B cell (primary cell): ENCODE results near the gene TRABD2B.

ENCODE experiments used
- EZH2 ChIP-seq: IDR thresholded peaks from 2 replicates; pipeline ENCODE4 v1.6.1; 2012; ENCODE audit warnings: borderline replicate concordance, low read depth, mild to moderate bottlenecking, moderate library complexity, low read length; ENCODE audit not compliant: insufficient read depth, poor library complexity, severe bottlenecking
- TF ChIP-seq, protein P1 (sequence below): fragments of 200-600 bp; IDR thresholded peaks from one replicate; pipeline ENCODE4 v1.8.0; 2022; ENCODE audit warnings: antibody characterized with exemption, mild to moderate bottlenecking

DNA sequence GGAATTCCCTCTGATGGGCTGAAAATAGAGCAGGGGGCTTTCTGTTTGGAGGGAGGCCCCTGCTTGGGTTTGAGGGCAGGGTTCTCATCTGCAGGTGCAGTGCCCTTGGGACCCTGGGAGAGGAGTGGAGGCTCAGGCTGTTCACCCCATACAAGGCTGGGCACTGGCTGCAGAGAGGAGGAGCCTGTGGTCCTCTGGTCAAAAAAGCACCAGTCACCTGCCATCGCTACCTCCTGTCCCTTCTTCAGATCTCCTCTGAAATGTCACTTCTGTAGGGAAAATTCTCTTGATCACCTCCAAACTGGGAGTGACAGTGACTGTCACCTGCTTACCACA, 108.9 kb downstream of the TRABD2B start:
- TF ChIP-seq, protein P1, sequence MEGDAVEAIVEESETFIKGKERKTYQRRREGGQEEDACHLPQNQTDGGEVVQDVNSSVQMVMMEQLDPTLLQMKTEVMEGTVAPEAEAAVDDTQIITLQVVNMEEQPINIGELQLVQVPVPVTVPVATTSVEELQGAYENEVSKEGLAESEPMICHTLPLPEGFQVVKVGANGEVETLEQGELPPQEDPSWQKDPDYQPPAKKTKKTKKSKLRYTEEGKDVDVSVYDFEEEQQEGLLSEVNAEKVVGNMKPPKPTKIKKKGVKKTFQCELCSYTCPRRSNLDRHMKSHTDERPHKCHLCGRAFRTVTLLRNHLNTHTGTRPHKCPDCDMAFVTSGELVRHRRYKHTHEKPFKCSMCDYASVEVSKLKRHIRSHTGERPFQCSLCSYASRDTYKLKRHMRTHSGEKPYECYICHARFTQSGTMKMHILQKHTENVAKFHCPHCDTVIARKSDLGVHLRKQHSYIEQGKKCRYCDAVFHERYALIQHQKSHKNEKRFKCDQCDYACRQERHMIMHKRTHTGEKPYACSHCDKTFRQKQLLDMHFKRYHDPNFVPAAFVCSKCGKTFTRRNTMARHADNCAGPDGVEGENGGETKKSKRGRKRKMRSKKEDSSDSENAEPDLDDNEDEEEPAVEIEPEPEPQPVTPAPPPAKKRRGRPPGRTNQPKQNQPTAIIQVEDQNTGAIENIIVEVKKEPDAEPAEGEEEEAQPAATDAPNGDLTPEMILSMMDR: no peak
- TF ChIP-seq EZH2: no peak
